ENCODE measurements around the gene ATAD3A. TPM values are rescaled to one million over a fixed set of nuclear protein-coding genes. Genes with fewer than 3 reads are reported as not detected.

Gene ATAD3A
- total RNA-seq, 1 donor, result 35.6 TPM

DNA sequence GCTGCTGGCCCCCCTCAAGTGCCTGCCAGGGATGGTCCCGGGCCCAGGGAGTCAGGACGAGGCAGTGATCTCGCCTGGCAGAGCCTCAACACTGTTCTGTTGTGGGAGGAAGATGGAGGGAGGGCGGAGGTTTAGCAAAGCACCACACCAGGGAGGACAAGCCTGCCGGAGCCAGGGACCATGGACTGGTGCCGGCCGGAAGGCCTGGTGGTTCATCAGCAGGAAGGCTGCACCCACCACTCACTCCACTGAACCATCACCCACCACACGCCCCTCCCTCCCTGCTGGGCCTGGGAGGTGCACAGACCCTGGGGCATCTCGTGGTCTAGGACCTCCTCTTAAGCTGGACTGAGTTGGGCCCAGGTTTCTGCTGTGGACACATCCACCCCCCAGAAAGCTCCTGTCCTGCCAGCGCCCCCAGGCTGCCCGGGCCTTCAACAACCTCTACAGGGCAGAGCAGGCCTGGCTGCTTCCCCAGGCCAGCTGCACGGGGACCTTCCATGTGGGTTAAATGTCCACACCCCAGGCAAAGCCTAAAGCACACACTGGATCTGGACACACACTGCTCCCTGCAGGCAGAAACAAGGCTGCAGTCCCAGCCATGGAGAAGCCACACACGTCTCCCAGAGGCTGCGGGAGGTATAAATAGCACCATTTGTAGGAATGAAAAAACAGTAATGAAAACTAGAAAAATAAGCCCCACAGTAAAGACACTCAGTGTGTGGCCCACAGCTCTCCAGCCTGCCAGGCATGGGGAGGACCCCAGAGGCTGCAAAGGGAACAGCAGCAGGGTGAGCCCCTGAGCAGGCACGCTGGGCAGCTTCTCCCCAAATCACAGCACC is 38.9 kb downstream of the ATAD3A start:
- TF ChIP-seq, protein P1, sequence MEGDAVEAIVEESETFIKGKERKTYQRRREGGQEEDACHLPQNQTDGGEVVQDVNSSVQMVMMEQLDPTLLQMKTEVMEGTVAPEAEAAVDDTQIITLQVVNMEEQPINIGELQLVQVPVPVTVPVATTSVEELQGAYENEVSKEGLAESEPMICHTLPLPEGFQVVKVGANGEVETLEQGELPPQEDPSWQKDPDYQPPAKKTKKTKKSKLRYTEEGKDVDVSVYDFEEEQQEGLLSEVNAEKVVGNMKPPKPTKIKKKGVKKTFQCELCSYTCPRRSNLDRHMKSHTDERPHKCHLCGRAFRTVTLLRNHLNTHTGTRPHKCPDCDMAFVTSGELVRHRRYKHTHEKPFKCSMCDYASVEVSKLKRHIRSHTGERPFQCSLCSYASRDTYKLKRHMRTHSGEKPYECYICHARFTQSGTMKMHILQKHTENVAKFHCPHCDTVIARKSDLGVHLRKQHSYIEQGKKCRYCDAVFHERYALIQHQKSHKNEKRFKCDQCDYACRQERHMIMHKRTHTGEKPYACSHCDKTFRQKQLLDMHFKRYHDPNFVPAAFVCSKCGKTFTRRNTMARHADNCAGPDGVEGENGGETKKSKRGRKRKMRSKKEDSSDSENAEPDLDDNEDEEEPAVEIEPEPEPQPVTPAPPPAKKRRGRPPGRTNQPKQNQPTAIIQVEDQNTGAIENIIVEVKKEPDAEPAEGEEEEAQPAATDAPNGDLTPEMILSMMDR (IDR thresholded peaks at IDR 0.05; ENCODE audit: insufficient read depth, low read length), result peak; percentile 61

GRCh38 chr1:1551524-1552262 is 39.7 kb downstream of the ATAD3A start:
- no peak for DNase-seq (ENCODE audit: low read depth)
- no peak overlapping the region for H3K4me3 ChIP-seq (ENCODE audit: low read depth, low read length)
- TF ChIP-seq, protein P1 (IDR thresholded peaks at IDR 0.05; ENCODE audit: insufficient read depth, low read length), result no peak

More for the DNA sequence above, 38.9 kb downstream of the ATAD3A start:
- H3K4me3 ChIP-seq (ENCODE audit: low read depth, low read length), result no peak overlapping the region
- peak; percentile 64 for DNase-seq (ENCODE audit: low read depth)

DNA sequence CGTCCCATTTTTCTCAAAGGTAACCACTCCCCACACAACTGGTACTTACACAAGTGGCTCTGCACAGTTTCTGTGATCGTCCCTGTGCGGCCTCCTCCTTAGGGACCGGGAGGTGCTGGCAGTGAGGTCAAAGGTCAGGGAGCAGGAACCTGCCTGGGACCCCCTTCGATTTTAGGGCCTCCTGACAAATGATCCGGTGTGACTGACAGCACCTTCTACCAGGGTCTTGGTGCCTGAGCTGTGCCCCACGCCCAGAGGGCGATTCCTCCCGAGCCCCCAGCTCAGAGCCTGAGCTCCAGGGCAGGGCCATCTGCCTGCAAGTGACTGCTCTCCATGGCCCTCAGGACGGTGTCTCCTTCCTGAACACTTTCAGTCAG is 40.3 kb downstream of the ATAD3A start:
- TF ChIP-seq, protein P1 (IDR thresholded peaks at IDR 0.05; ENCODE audit: insufficient read depth, low read length), result no peak
- no peak overlapping the region for H3K4me3 ChIP-seq (ENCODE audit: low read depth, low read length)
- DNase-seq (ENCODE audit: low read depth), result no peak

GRCh38 chr1:1553821-1554494 is 42.0 kb downstream of the ATAD3A start:
- DNase-seq (ENCODE audit: low read depth), result no peak
- no peak overlapping the region for H3K4me3 ChIP-seq (ENCODE audit: low read depth, low read length)
- TF ChIP-seq, protein P1 (IDR thresholded peaks at IDR 0.05; ENCODE audit: insufficient read depth, low read length), result no peak

DNA sequence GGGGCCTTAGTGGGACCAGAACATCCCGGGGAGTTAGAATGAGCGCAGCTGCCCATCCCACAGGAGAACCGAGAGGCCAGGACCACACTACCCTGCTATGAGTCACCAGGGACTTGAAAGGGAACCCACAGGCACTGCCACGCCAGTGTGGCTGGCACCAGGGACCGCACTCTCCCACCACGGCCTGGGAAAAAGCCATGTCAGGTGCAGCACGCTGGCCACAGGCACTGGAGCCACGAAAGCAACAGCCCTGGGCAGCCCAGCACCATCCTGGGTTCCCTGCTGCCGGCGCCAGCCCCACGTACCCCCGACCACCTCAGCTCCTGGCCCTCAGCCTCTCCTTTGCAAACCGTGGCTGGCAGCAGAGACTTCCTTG is 42.6 kb downstream of the ATAD3A start:
- DNase-seq (ENCODE audit: low read depth), result no peak
- H3K4me3 ChIP-seq (ENCODE audit: low read depth, low read length), result no peak overlapping the region

More for the DNA sequence above, 42.6 kb downstream of the ATAD3A start:
- TF ChIP-seq, protein P1 (IDR thresholded peaks at IDR 0.05; ENCODE audit: insufficient read depth, low read length), result no peak
